RWPE1 (cell line): ENCODE measurements around the gene BTBD3.

Experiments used
- CTCF ChIA-PET: fragments of 350-600 bp; sonication (Branson Sonifier 250); formaldehyde crosslinking; extraction: SDS; loops from one replicate; lab custom pipeline; 2021; lab: Yijun Ruan, JAX
- POLR2A ChIA-PET: fragments of 400-600 bp; formaldehyde crosslinking; extraction: SDS; loops from one replicate; lab custom pipeline; 2020; ENCODE audit warnings: antibody characterized with exemption; ENCODE audit not compliant: low non-redundant PET; lab: Yijun Ruan, JAX
- DNase-seq: peaks from one replicate; pipeline ENCODE4 v3.0.0; 2012; ENCODE audit warnings: low spot score
- H3K27ac ChIP-seq: fragments of 450-650 bp; 2 replicates; pipeline ENCODE4 v1.5.1; 2017
- TF ChIP-seq, protein P1 (sequence below): fragments of 450-650 bp; conservative IDR thresholded peaks from 2 replicates; pipeline ENCODE4 v1.5.1; 2017; ENCODE audit warnings: low read depth, mild to moderate bottlenecking

BTBD3 gene

DNA sequence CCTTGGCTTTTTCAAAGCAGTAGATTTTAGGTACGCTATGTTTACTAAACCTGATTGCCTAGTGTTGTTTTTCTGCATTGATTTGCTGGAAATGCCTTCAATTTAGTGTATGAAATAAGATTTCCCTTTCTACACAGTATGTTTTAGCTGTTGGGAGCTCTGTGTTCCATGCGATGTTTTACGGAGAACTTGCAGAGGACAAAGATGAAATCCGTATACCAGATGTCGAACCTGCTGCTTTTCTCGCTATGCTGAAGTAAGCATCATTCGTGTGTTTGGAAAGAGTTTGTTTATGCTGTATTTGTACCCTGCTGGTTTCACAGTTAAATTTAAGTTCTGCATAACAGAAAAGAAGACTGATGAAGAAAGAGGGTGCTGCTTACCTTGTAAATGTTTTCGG, 1.9 kb downstream of the BTBD3 start:
- ChIA-PET POLR2A (no interaction called here), CTCF (no interaction called here)
- DNase-seq = no peak
- H3K27ac ChIP-seq = no peak overlapping the region
- TF ChIP-seq, protein P1, sequence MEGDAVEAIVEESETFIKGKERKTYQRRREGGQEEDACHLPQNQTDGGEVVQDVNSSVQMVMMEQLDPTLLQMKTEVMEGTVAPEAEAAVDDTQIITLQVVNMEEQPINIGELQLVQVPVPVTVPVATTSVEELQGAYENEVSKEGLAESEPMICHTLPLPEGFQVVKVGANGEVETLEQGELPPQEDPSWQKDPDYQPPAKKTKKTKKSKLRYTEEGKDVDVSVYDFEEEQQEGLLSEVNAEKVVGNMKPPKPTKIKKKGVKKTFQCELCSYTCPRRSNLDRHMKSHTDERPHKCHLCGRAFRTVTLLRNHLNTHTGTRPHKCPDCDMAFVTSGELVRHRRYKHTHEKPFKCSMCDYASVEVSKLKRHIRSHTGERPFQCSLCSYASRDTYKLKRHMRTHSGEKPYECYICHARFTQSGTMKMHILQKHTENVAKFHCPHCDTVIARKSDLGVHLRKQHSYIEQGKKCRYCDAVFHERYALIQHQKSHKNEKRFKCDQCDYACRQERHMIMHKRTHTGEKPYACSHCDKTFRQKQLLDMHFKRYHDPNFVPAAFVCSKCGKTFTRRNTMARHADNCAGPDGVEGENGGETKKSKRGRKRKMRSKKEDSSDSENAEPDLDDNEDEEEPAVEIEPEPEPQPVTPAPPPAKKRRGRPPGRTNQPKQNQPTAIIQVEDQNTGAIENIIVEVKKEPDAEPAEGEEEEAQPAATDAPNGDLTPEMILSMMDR = no peak

- H3K27ac ChIP-seq = no peak overlapping the region
- POLR2A ChIA-PET = no interaction called here
- DNase-seq = no peak
- CTCF ChIA-PET = no interaction called here
- TF ChIP-seq, protein P1 = no peak
These were observed 2.4 kb downstream of the BTBD3 start for GRCh38 chr20:11920083-11920482.

- DNase-seq = no peak
- no peak overlapping the region for H3K27ac ChIP-seq
- TF ChIP-seq, protein P1 = no peak
- ChIA-PET POLR2A (no interaction called here), CTCF (no interaction called here)
These were observed 3.6 kb downstream of the BTBD3 start for GRCh38 chr20:11921321-11921720.

DNA sequence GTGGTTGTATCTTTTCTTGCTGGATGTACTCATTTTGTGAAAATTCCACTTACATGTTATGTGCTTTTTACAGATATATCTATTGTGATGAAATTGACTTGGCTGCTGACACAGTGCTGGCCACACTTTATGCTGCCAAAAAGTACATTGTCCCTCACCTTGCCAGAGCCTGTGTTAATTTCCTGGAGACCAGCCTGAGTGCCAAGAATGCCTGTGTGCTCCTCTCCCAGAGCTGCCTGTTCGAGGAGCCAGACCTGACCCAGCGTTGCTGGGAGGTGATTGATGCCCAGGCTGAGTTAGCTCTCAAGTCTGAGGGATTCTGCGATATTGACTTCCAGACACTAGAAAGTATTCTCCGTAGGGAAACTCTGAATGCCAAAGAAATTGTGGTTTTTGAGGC, 4.9 kb downstream of the BTBD3 start:
- 0 out of 2 replicates have a peak overlapping the region, but pooled peaks have one; percentile 4 for H3K27ac ChIP-seq
- CTCF ChIA-PET = no interaction called here
- TF ChIP-seq, protein P1 = no peak
- POLR2A ChIA-PET = no interaction called here
- no peak for DNase-seq

DNA sequence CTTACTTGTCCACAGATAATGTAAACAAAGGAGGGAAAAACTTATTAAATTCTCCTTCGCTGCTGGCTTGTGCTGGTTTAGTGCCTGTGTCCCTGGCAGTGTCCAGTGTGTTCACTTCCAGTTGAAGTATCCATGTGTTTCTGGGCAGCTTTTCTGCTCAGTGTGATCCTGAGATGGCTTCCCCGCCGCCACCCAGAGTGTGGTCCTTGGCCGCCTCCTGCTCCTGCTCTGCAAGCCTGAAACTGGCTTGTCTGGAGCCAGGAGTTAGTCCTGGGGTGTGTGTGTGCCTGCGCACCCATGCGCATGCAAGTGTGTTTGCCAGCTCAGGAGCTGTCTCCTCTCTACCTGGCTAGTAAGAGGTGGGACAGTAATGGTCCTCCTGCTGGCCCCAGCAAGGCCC, 7.2 kb downstream of the BTBD3 start:
- DNase-seq = no peak
- ChIA-PET POLR2A (no interaction called here), CTCF (interaction anchor here (0.6 kb wide), 1 partner anchor 11 kb away, joined by 3 read pairs; no protein-coding TSS in a partner anchor)
- H3K27ac ChIP-seq = no peak overlapping the region
- TF ChIP-seq, protein P1 = no peak

GRCh38 chr20:11926292-11926998, 8.8 kb downstream of the BTBD3 start:
- CTCF ChIA-PET = no interaction called here
- POLR2A ChIA-PET = no interaction called here
- no peak overlapping the region for H3K27ac ChIP-seq
- TF ChIP-seq, protein P1 = no peak
- DNase-seq = no peak
